ENCODE data around the gene CDC6. TPM values are rescaled to one million over a fixed set of nuclear protein-coding genes. Genes with fewer than 3 reads are reported as not detected.
A peak's percentile ranks its signal among the peaks of the same experiment; 100 is the strongest.

Gene CDC6
- total and polyA plus RNA-seq, 2 of the 8 experiments (the other 6 are each of a cell fraction or from before 2014, with no cell fraction given) = 50.5 to 140 TPM

- Histone ChIP-seq H3K23me2 (ENCODE audit: low read depth, low read length) (no peaks in the 10 kb centered on the region; the same call in 1 of the 2 replicates), H2BK5ac (ENCODE audit: low read depth, low read length) (no peak overlapping the region; the same call in 1 of the 2 replicates), H2BK12ac (ENCODE audit: low read depth, low read length) (no peak overlapping the region), H3K36me3 (ENCODE audit: control insufficient read depth in 2 of 4, insufficient read depth in 4 of 4, low read length in 3 of 4) (peaks cover 9 to 22% (median 21%) of the 10 kb centered on the region in 4 experiments), H4K8ac (ENCODE audit: extremely low read depth, insufficient read depth, low read length) (no peak overlapping the region), H4K5ac (ENCODE audit: insufficient read length, low read depth, low read length) (no peak overlapping the region), H3K18ac (ENCODE audit: extremely low read depth, low read length) (peak overlapping the region; percentile 19; the same call in 1 of the 2 replicates), H3K9ac (replicated peaks in 1 of 4; ENCODE audit: extremely low read depth in 1 of 4, low read depth in 3 of 4, low read length in 3 of 4) (no peak overlapping the region; a peak in 1 of 7 replicates), H3K4me2 (ENCODE audit: insufficient read depth in 1 of 2, low read depth in 2 of 2, low read length in 2 of 2) (peak overlapping the region; percentile 44 to 45), H3K27me3 (replicated peaks in 1 of 4; ENCODE audit: control insufficient read depth in 3 of 4, extremely low read depth in 1 of 4, insufficient read depth in 3 of 4, low read length in 3 of 4) (peaks cover 0 to 1% (median 0%) of the 10 kb centered on the region in 4 experiments; a peak in 2 of 7 replicates), H3K56ac (replicated peaks; ENCODE audit: insufficient read length, low read depth, low read length) (no peak overlapping the region), H2BK20ac (ENCODE audit: low read length) (no peak overlapping the region), H3K9me3 (ENCODE audit: insufficient read depth in 2 of 2, low read depth in 1 of 2, low read length in 1 of 2) (no peaks in the 10 kb centered on the region), H3K14ac (ENCODE audit: insufficient read length) (no peak overlapping the region), H4K91ac (replicated peaks; ENCODE audit: insufficient read length, low read length) (no peak overlapping the region), H3K4ac (replicated peaks; ENCODE audit: insufficient read length, low read depth, low read length) (no peak overlapping the region), H2AFZ (ENCODE audit: low read length) (no peak overlapping the region), H3K79me2 (ENCODE audit: control insufficient read depth in 1 of 2, insufficient read depth in 2 of 2, low read length in 2 of 2) (peaks cover 0 to 3% of the 10 kb centered on the region in 2 experiments; a peak in 1 of 4 replicates), H3K79me1 (ENCODE audit: low read depth, low read length) (no peaks in the 10 kb centered on the region), H4K20me1 (replicated peaks in 1 of 2; ENCODE audit: control insufficient read depth in 1 of 2, insufficient read depth in 2 of 2, low read length in 2 of 2) (peaks cover 10 to 11% of the 10 kb centered on the region in 2 experiments), H2AK5ac (ENCODE audit: low read depth, low read length) (no peak overlapping the region; the same call in 1 of the 2 replicates), H2BK15ac (ENCODE audit: low read length) (no peak overlapping the region), H3K4me3 (ENCODE audit: extremely low read depth in 1 of 4, insufficient read depth in 2 of 4, low read depth in 3 of 4, low read length in 4 of 4) (peak overlapping the region in 2 of 4 experiments; percentile 12 to 29; a peak in 2 of 8 replicates), H2BK120ac (replicated peaks; ENCODE audit: low read depth, low read length) (no peak overlapping the region), H3K27ac (ENCODE audit: low read depth, low read length) (no peak overlapping the region), H3K23ac (ENCODE audit: insufficient read length) (no peak overlapping the region), H3K4me1 (replicated peaks in 1 of 4; ENCODE audit: control insufficient read depth in 3 of 4, insufficient read depth in 4 of 4, low read length in 3 of 4) (peaks cover 18 to 30% (median 21%) of the 10 kb centered on the region in 4 experiments)
- TF ChIP-seq NRF1 (IDR thresholded peaks at IDR 0.05; ENCODE audit: low read depth, low read length) (no peak), RXRA (IDR thresholded peaks at IDR 0.05; ENCODE audit: insufficient read depth, low read depth, low read length) (no peak), BRCA1 (IDR thresholded peaks at IDR 0.05; ENCODE audit: low read depth, low read length) (no peak), POLR2AphosphoS5 (IDR thresholded peaks at IDR 0.05; ENCODE audit: low read depth, low read length) (peak; percentile 24; the same call in 1 of the 2 replicates), MAFK (IDR thresholded peaks at IDR 0.05; ENCODE audit: low read depth, low read length) (peak; percentile 87), CREB1 (IDR thresholded peaks at IDR 0.05) (peak; percentile 12; the same call in 1 of the 2 replicates)
- CTCF ChIA-PET (ENCODE audit: partially characterized antibody) = interaction anchor here (0.8 to 39.2 kb wide), 19 partner anchors 9 to 226 kb away, joined by 3 to 1198 read pairs (median 4); partner anchors contain the start of genes GJD3 and TOP2A
- FAIRE-seq (no peak), DNase-seq (ENCODE audit: low read depth in 1 of 2, low spot score in 2 of 2) (no peak)
- POLR2A ChIA-PET (ENCODE audit: partially characterized antibody) = interaction anchor here (0.5 to 31.2 kb wide), 13 partner anchors 1 to 289 kb away, joined by 3 to 570 read pairs (median 5); partner anchors contain the start of genes CDC6, GJD3, RARA and WIPF2
- WGBS, 2 experiments (ENCODE audit: extremely low coverage in 1 of 2, insufficient coverage in 1 of 2, insufficient read length in 1 of 2, insufficient replicate concordance in 2 of 2, low coverage in 1 of 2, low lambda C conversion rate in 2 of 2, missing lambda C conversion rate in 1 of 2) = 21% methylated on average over 10 of the region's 10 CpGs; no CpG with 5 or more reads in 1 of the 2 experiments
Observed at GRCh38 chr17:40307001-40307730, 19.5 kb downstream of the CDC6 start.
